Ureter (tissue), 1 donor: ENCODE data around the gene FAM53B. TPM values are rescaled to one million over a fixed set of nuclear protein-coding genes. Genes with fewer than 3 reads are reported as not detected.

Experiments used
- DNase-seq: peaks from one replicate; pipeline ENCODE4 v3.0.0-alpha.2; 2020; ENCODE audit warnings: low spot score
- total RNA-seq: library from RNA; stranded (reverse); gene quantifications from one replicate; pipeline ENCODE4 v1.2.4, GENCODE V29; 2023
- donor health status: DM: yes; HTN: yes; CAD: no.

Gene FAM53B
- total RNA-seq, 1 donor from 2014 or later, result 38.8 TPM

DNA sequence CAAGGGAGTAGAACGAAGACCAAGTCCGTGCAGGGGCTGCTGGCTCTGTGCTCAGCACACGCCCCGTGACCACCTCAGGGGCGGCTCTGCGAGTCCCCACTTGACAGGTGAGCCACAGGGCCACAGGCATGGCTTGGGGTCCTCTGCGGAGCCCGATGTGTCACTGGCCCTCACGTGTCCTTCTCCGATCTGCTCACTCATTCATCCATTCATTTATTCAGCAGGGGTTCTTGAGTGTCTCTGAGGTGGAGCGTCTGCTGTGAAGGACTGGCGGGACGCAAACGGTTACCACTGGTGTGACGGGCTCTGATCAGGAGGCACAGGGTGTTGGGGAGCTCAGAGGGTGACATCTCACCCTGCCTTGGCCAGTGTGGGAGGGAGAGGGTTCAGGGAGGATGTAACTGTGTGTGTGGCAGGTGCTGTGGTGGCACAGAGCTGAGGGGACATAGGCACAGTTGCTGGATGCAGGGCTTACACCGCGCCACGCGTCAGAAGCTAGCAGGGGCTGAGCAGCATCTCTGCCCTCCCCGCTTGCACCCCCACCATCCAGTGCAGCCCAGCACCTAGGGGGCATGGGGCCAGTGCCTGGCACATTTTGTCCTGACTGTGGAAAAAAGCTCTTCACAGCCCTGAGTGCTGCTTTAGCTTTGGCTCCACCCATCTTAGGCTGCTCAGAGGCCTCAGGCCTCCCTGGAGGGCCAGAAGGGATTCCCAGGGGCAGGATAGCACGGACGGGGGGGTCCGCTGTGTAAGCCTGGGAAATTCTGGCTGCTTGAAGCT lies 165.8 kb downstream of the FAM53B start:
- no peak for DNase-seq

DNA sequence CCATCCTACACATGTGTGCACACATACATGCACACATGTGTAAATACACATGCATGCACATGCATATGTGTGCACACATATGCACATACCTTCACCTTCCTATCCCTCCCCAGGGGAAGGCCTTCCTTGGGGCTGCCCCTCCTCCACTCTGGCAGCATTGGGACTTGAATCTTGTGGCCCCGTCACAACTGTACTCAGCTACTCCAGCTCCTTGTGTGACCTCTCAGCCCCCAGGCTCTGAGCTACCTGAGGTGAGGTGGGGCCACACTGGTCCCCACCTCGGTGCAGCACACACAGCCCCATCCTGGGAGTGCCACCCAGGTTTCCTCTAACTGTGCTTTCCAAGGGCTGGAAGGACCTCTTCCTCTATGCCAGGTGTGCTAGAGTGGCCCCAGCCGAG lies 166.5 kb downstream of the FAM53B start:
- no peak for DNase-seq

DNA sequence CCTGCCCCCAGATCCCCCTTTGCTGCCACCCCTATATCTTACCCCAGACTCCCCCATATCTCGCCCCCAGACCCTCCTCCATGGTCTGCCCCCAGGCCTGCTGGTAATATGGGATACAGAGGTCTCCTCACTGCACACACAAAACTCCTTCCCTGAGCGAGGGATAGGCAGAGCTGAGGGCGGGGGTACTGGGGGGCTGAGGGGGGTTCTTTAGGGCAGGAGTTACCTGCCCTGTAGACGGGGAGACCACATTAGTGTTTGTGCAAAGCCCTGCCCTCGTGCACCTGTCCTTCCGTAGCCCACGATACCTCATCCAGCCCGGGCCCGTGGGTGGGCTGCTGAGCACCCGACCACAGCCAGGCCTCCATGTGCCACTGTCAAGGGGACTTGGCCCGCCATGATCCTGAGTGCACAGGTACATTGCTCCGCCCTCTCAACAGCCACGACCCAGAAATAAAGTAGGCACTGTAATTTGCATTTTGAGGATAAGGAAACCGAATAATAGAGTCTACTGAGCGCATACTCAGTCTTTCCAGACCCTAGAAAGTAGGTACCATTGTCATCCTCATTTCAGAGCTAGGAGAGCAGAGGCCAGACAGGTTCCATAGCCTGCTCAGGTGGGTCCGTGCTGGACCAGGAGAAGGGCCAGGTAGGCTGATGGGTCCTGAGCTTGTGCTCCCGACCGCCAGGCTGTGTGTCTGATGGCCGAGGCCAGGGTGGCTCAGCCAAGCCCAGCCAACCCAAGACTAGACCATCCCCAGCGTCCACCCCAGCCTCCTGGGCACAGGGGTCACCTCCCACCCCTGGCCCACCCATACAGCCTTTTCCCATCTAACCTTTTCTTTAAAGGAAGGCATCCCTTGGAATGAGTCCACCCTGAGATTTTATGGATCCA lies 167.4 kb downstream of the FAM53B start:
- no peak for DNase-seq

DNA sequence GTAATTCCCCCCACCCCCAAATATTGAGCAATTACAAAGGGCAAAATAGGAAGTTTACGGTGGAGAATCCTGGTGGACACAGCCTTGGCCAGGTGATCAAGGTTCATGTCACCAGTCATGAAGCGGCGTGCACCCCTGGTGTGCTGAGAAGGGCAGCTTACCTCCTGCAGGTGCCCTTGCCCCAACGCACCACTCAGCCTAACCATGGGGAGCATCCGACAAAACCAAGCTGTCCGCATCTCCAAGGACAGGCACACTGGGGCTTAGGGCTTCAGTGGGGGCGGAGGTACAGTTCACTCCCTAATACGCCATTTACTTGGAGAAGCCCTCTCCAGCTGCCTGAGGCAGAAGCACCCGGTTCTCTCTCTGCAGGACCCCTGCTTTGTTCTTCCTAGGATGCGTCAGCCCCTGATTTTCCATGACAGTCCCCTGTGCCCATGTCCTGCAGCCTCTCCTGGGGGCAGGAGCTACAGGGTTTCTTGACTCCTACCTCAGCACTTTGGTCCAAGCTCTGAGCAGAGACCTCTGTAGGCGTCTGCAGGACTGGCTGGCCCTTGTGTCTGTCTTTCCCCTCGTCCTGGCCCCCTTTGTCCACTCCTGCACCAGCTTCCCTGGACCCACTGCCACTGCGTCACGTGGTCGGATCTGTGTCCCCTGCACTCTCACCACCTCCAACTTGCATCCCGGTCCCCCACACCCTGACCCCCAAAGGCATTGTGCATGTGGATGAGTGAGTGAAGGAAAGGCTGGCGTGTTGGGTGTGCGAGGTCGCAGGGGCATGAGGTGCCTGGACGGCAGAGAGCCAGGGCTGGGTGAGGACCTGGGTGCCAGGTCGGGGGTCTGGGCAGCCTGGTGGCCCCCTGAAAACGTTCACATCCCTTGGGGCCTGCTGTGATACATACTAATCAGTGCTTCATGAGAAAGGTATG lies 168.8 kb downstream of the FAM53B start:
- DNase-seq, result no peak

DNA sequence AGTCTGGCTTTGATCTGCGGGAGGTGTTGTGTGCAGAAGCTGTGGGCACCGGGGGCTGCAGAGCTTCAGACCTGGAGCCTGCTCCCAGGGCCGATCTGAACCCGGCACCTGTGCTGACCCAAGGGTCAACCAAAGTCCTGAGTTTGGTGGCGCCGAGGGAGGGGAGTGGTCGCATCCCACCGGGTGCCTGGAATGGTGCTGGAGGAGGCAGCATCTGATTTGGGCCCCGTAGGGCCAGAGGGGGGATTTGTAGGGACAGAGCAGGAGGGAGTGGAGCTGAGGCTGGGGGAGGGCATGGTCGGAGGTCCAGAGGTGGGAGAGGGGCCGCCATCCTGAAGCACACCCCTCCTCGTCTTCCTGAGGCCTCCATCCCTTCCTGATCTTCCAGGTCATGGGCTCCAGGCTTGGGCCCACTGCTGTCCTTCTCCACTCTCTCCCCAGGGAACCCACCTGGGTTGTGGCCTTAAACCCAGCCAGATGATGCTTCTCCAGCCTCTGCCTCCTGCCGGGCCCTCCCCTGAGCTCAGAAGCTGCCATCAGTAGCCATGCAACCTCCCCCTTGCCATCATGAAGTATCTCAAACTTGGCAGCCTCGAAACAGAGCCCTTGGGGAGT lies 169.6 kb downstream of the FAM53B start:
- DNase-seq, result no peak

DNA sequence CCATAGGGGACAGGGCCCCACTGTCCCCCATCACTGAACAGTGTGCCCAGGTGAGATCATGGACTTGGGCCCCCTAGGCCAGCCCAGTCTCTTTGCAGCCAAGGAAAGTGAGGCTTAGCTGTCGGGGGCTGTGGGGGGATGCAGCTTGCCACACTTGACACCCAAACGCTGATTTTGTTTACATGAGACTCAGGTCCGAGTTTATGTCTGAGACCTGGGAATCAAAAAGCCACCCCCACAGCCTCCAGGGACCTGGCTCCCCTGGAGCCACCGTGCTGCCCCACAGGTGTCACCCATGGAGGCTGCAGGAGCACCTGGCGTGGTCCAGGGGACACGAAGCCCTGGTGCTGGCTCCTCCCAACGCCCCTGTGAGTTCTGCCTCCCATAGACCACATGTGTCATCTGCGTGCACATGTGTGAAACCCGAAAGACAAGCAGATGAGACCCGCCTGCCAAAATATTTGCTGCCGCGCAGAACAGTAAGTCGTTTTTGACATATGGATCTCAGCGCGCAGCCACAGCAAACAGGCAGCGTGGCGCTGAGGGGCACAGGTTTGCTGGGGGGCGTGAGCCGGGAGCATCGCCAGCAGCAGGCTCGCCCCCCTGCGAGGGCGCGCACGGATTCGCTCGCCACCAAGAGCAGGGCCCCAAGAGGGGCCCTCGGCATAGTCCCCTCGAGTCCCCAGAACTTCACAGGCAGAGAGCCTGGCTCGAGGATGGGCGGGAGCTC lies 170.3 kb downstream of the FAM53B start:
- no peak for DNase-seq

DNA sequence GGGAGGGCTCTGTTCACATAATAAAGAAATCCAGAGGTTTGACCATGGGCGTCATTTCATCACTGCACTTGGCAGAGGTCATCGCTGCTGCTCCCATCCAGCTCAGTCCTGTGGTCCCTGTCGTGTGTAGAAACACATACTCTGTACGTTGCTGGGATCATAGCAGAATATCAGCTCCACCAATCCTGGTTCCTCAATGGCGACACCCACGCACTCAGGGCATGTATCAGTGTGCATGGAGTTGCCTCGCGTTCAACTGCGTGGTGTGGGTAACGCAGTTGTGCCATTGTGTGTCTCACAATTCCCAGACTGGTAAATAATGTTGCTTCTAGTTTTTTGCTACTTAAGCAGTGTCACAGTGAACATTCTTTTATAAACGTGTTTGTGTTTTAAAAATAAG lies 171.4 kb downstream of the FAM53B start:
- DNase-seq, result no peak

DNA sequence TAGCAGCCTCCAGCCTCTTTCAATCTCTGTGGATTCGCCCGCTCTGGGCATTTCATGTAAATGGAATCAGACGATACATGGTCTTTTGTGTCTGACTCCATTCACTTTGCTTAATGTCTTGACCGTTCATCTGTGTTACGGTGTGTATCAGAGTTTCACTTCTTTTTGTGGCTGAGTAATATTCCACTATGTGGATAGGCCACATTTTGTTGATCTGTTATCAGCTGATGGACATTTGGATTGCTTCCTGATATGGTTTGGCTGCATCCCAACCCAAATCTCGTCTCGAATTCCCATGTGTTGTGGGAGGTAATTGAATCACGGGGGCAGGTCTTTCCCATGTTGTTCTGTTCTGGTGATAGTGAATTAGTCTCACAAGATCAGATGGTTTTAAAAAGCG lies 173.5 kb downstream of the FAM53B start:
- no peak for DNase-seq

DNA sequence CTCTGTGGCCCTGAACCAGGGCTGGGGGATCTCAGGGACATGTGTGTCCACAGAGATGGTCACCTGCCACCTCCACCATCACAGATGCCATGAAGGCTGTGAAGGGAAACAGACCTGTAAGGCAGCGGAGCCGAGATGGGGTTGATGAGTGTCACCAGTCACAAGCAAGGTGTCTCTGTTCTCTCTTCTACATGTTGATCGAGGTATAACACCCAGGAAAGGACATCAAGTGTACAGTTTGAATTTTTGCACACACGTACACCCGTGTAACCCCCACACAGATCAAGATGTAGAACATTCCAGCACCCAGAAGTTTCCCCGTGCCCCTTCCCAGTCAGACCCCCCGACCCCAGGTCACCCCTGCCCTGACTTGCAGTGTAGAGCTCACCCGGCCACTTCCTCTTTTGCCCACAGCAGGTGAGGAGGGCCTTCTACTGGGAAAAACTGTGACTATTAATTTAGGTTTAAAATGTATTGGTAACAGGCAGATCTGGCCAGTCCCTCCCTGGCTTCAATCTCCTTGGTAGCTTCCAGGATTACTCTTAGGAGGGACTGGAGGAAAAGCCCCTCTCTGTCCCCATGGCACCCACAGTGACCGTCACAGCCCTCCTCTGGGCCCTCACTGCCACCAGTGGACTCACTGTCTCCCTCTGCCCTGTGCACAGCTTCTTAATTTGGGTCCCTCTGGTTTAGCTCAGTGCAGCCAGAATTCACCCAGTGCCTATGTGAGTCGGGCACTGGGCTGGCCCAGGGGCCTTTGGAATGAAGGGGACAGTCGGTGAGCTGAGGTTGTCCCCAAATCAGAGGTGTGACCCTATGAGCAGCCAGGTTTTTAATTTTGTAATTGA lies 174.3 kb downstream of the FAM53B start:
- DNase-seq, result no peak

Other genes starting within 250 kb of the FAM53B start
- 23.3 TPM for gene EEF1AKMT2, start 47.5 kb upstream of the FAM53B start, total RNA-seq
- 16.2 TPM for gene ABRAXAS2, start 57.4 kb upstream of the FAM53B start, total RNA-seq
- 26.3 TPM for gene ZRANB1, start 197.7 kb upstream of the FAM53B start, total RNA-seq